Posterior cingulate gyrus (tissue), 11 donors: ENCODE measurements around the gene FBXL7.

Experiments used
- DNase-seq, 10 donors: peaks; one replicate each; pipeline versions ENCODE4 v3.0.0 to v3.0.0-alpha.2; 2020 to 2021; ENCODE audit warnings: mixed read lengths in 3 of 10
- intact Hi-C: fragments of 100-400 bp; cut with DNase I; formaldehyde crosslinking; loops from one replicate; pipeline ENCODE4 v1.15.1; 2023

Gene FBXL7

GRCh38 chr5:15535938-15536337, 36.0 kb downstream of the FBXL7 start:
- DNase-seq = no peak
- intact Hi-C loops = no loop called here

GRCh38 chr5:15538516-15538915, 38.5 kb downstream of the FBXL7 start:
- no peak for DNase-seq
- intact Hi-C loops = no loop called here

DNA sequence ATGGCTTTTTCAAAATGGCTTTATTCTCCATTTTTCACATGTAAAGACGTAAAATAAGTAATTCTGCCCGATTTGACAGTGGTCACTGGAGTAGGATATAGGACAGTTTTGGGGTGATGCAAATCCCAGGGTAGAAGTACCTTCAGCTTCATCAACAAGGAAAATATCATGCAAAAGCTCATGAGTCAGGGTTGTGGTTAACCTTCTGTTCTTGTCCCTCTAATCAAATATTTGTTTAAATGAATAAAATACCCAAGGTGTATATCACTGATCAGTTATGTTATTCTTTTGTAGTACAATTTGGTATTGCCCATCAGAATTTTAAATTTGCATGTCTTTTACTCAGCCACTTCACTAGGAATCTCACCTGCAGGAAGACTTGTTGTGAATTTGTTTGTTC, 40.0 kb downstream of the FBXL7 start:
- no peak for DNase-seq
- intact Hi-C loops = no loop called here

DNA sequence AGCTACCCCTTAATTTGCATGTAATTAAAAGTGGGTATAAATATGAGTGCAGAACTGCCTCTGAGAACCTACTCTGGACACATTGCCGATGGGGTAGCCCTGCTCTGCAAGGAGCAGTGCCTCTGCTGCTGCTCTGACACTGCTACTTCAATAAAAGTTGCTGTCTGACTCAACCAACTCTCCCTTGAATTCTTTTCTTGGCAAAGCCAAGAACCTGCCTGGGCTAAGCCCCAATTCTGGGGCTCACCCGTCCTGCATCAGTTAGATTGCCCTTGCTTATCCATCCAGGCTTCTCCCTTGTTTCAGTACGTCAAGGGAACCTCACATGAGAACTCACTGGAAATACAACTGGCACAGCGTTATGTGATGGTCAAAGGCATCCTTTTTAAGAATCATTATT, 44.1 kb downstream of the FBXL7 start:
- peak in 1 of 10 donors; percentile 8 for DNase-seq

DNA sequence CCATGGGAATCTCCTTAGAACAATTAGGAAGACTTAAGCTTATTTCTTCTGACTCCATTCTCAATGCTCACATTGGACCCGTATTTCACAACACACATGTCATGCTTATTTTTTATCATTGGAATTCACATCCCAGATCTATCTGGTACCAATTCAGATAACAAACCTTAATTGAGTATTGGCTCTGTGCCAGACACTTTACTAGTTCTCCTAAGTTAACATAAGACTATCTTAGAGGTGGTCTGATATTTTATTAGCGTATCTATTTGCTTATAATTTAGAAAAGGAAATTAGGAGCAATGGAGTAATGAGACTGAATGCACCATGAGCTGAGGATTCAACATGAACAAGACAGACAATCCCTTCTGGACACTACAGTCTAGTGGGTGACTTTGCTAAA, 45.1 kb downstream of the FBXL7 start:
- intact Hi-C loops = no loop called here
- DNase-seq = no peak

More for the DNA sequence above, 44.1 kb downstream of the FBXL7 start:
- intact Hi-C loops = no loop called here

- intact Hi-C loops = no loop called here
- DNase-seq = no peak
Measured at GRCh38 chr5:15547261-15547839, 47.4 kb downstream of the FBXL7 start.

GRCh38 chr5:15549961-15550360, 50.0 kb downstream of the FBXL7 start:
- no peak for DNase-seq
- intact Hi-C loops = no loop called here

GRCh38 chr5:15550502-15551112, 50.6 kb downstream of the FBXL7 start:
- intact Hi-C loops = no loop called here
- no peak for DNase-seq

DNA sequence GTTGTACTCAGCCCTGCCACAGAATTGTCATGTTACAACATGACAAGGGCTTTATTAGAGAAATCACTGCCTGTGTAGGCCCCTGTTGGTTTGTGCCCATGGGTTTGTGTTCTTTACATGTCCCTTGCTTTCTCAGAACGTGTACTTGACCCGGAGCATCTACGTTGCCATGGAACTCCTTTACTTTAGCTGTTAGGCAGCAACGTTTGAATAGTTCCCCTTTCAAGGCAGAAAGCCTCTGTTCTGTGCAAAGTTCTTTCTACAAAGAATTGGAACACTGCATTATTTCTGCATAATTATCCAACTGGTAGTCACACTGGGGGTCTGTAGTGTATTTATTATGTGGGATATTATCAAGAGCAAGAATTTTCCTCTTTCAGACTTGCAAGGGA, 51.1 kb downstream of the FBXL7 start:
- no peak for DNase-seq
- intact Hi-C loops = no loop called here

GRCh38 chr5:15554542-15554941, 54.6 kb downstream of the FBXL7 start:
- intact Hi-C loops = no loop called here
- DNase-seq = no peak

DNA sequence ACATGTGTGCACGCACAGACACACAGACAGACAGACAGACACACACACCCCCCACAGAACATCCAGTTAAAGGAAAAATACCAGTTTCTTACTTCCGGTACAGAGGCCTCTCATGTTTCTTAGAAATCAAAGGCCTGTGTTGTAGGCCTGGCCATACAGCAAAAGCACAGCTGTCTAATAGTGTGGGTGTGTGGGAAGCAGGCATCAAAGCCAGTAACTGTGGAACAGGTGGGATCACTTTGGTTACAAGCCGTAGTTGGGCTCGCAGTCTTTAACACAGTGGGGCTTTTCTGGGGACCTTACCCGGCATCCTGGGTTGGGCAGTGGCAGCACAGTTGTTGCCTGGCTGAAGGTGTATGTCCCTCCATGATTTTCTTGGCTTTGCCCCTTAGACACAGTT, 55.2 kb downstream of the FBXL7 start:
- intact Hi-C loops = no loop called here
- no peak for DNase-seq

- intact Hi-C loops = no loop called here
- no peak for DNase-seq
Measured at GRCh38 chr5:15558240-15558639, 58.3 kb downstream of the FBXL7 start.

GRCh38 chr5:15558681-15559080, 58.7 kb downstream of the FBXL7 start:
- intact Hi-C loops = no loop called here
- DNase-seq = no peak

- DNase-seq = no peak
- intact Hi-C loops = no loop called here
Measured at GRCh38 chr5:15560421-15560820, 60.4 kb downstream of the FBXL7 start.

DNA sequence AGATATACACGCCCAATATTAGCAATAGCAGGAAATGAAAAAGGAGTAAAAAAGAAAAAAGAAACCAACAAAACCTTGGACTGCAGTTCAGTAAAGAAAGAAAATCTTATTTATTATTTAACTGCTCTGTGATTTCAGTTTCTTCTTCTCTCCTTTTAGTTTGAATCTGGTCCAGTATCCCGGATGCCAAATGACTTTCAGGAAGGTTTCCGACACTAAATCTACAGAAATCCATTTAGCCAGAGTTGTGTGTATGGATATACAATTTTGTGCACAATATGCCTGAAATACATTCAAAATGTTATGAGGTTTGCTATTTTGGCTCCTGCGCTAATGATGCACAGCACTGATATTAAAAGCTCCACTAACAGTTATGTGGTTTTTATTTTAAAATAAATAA, 64.5 kb downstream of the FBXL7 start:
- DNase-seq = no peak
- intact Hi-C loops = no loop called here

- no peak for DNase-seq
- intact Hi-C loops = no loop called here
Measured at GRCh38 chr5:15564957-15565356, 65.0 kb downstream of the FBXL7 start.

DNA sequence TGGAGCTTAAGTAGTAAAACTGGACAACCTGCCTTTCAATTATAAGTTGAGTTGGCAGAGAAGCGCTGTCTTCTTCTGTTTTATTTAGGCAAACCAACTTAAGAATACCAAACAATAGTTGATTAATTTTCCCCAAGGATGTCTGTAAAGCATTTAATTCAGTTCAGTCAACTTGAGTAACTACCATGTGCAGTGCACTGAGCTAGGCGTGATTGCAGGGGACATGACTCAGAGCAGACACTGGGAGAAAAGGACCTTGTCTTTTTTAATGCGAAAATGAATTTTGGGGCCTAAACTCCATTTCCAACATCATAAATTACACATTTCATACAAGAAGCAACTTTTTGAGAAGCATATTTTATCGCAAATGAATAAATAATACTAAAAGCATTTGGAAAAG, 66.3 kb downstream of the FBXL7 start:
- intact Hi-C loops = no loop called here
- no peak for DNase-seq

DNA sequence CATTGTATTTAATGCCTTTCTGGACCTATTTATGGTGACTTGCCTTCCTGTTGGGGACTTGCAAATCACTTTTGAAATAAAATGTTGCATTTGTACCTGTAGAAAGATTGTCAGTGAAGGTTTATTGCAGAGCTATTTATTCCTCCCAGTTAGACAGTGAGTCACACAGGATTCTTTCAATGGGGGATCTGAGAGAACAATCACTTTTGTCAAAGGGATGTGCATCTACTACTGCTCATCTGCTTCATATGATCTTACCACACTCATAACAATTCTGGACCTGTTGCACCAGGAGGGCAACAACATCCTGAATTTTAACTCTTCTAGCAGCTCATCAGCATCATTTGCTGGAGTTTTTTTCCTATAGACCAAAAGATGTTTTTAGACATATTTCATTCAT, 66.8 kb downstream of the FBXL7 start:
- DNase-seq = no peak
- intact Hi-C loops = no loop called here

DNA sequence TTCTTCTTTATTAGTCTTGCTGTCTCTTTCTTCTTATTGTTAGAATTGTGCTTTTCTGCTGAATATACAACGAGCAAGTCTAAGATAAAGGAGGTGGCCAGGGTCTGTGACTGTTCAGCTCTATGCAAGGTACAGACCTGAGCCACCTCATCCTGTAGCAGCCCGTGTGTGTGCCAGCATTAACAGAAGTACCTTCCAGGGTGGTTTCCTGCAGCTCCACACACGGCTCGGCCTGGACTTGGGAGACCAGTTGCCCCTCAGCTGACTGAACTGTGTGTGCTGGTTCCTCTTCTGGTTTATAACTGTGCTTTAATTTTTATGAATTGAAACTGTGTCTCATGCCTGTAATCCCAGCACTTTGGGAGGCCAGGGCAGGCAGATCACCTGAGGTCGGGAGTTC, 70.5 kb downstream of the FBXL7 start:
- intact Hi-C loops = no loop called here
- peak in 1 of 10 donors; percentile 72 for DNase-seq

DNA sequence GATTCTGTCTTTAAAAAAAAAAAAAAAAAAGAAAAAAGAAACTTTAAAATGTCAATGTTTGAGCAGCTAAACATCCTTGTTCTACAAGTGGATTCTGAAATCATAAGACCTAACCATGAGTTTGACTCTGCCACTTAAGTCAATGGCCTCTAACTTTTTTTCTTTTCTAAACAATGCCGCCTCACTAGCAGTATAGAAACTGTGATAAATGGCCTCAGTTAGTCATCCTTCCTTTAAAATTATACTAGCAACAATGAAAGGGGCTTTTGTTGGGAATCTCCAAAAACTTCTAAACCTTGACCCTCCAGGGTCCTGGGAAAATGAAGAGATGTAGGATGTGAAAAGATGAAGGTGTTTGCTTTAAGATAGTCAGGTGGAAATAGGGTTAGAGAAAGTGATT, 71.1 kb downstream of the FBXL7 start:
- intact Hi-C loops = no loop called here
- no peak for DNase-seq

GRCh38 chr5:15571618-15572017, 71.6 kb downstream of the FBXL7 start:
- intact Hi-C loops = no loop called here
- DNase-seq = peak in 1 of 10 donors; percentile 62

DNA sequence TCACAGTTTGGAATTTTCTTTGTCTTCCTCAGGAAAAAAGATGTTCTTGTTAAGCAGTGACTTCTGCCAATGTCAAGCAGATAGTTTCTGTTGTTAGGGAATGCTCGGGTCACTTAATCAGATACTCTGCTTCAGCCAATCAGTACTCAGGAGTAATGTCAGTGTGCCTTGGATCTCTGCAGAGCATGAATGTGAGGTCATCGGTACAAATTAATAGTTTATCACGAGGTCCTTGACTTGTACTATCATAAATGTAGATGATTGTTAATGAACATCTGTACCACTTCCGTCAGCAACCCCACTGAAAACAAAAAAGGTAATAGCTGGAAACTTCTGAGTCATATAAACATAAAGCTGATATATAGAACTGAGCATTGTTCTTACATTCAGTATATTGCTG, 73.6 kb downstream of the FBXL7 start:
- DNase-seq = no peak
- intact Hi-C loops = no loop called here

DNA sequence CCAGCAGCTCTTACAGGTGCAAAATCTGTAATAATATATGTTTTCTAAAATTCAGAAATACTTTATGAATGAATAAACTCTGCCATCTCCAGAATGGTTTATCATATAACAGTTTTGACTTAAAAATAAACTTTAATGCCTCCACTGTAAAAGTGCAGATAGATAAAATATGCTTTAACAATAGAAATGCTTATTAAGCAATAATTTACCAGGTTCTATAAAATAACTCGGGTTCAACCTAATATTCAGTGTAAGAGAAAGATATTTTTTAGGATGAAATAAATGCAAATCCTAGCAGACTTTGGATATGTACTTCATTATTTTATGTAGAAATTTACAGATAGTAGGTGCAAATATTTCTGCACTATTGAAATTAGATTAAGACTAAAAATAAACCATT, 74.1 kb downstream of the FBXL7 start:
- DNase-seq = no peak
- intact Hi-C loops = no loop called here
